IMR-90 (cell line): ENCODE data around the gene NPAS3. TPM values are rescaled to one million over a fixed set of nuclear protein-coding genes. Genes with fewer than 3 reads are reported as not detected.

Experiments used
- ATAC-seq: fragments of 200-7000 bp; cut with Tn5 transposase; 2 replicates; pipeline ENCODE4 v1.9.1; 2020; ENCODE audit warnings: low read depth, mild to moderate bottlenecking, moderate library complexity
- BruUV-seq: library from RNA; stranded (reverse); fragments of 400-500 nt; replicated peaks from 2 replicates; lab custom pipeline; 2021; lab: Mats Ljungman, UMichigan
- CTCF ChIA-PET: fragments of 300-600 bp; formaldehyde crosslinking; extraction: SDS; loops from one replicate; lab custom pipeline; 2021; ENCODE audit warnings: antibody characterized with exemption; lab: Yijun Ruan, JAX
- POLR2A ChIA-PET: fragments of 300-600 bp; sonication (Branson Sonifier 250); formaldehyde crosslinking; loops from one replicate; lab custom pipeline; 2022; ENCODE audit warnings: antibody characterized with exemption; ENCODE audit not compliant: unreplicated experiment; lab: Charles Lee
- DNase-seq: peaks from one replicate; pipeline ENCODE4 v3.0.0; 2013
- H2AFZ ChIP-seq: replicated peaks from 2 replicates; pipeline ENCODE3; 2013; ENCODE audit warnings: low read length, mild to moderate bottlenecking; ENCODE audit not compliant: poor library complexity
- H2AK5ac ChIP-seq: 2 replicates; pipeline ENCODE4 v1.6.1; 2013; ENCODE audit warnings: low read depth, low read length, inconsistent platforms
- H2AK9ac ChIP-seq: replicated peaks from 2 replicates; pipeline ENCODE3; 2013; ENCODE audit warnings: mild to moderate bottlenecking, low read depth, low read length, moderate library complexity; ENCODE audit not compliant: poor library complexity
- H2BK120ac ChIP-seq: 2 replicates; pipeline ENCODE4 v1.6.1; 2013; ENCODE audit warnings: low read depth, low read length, inconsistent platforms
- H2BK15ac ChIP-seq: 3 replicates; pipeline ENCODE4 v1.6.1; 2013; ENCODE audit warnings: low read depth, low read length, inconsistent platforms
- H2BK20ac ChIP-seq: 2 replicates; pipeline ENCODE4 v1.6.1; 2013; ENCODE audit warnings: low read depth, mild to moderate bottlenecking, inconsistent platforms, low read length, moderate library complexity
- H2BK5ac ChIP-seq: 2 replicates; pipeline ENCODE4 v1.6.1; 2013; ENCODE audit warnings: mild to moderate bottlenecking, low read depth, low read length, inconsistent platforms; ENCODE audit not compliant: poor library complexity, severe bottlenecking
- H3K14ac ChIP-seq: replicated peaks from 2 replicates; pipeline ENCODE4 v1.6.1; 2013; ENCODE audit warnings: low read depth, low read length, inconsistent platforms
- H3K18ac ChIP-seq: 2 replicates; pipeline ENCODE4 v1.6.1; 2013; ENCODE audit warnings: low read depth, low read length, control low read depth
- H3K23ac ChIP-seq: 2 replicates; pipeline ENCODE4 v1.6.1; 2013; ENCODE audit warnings: low read depth, low read length, inconsistent platforms
- H3K27ac ChIP-seq: 2 replicates; pipeline ENCODE4 v1.5.1; 2013; ENCODE audit warnings: mild to moderate bottlenecking, control low read depth, low read length; ENCODE audit not compliant: insufficient read depth
- H3K27me3 ChIP-seq: 2 replicates; pipeline ENCODE4 v1.6.1; 2013; ENCODE audit warnings: low read length; ENCODE audit not compliant: control insufficient read depth, insufficient read depth
- H3K36me3 ChIP-seq: 2 replicates; pipeline ENCODE4 v1.6.1; 2013; ENCODE audit warnings: low read length, mixed read lengths; ENCODE audit not compliant: control insufficient read depth, insufficient read depth
- H3K4ac ChIP-seq: 2 replicates; pipeline ENCODE4 v1.6.1; 2013; ENCODE audit warnings: low read depth, low read length, inconsistent platforms
- H3K4me1 ChIP-seq: 2 replicates; pipeline ENCODE4 v1.6.1; 2013; ENCODE audit warnings: low read length, mixed read lengths; ENCODE audit not compliant: control insufficient read depth, insufficient read depth
- H3K4me2 ChIP-seq: 2 replicates; pipeline ENCODE4 v1.6.1; 2013; ENCODE audit warnings: low read depth, mild to moderate bottlenecking, control low read depth, low read length, moderate library complexity
- H3K4me3 ChIP-seq: 2 replicates; pipeline ENCODE4 v1.5.1; 2013; ENCODE audit warnings: low read depth, mild to moderate bottlenecking, control low read depth, low read length, moderate library complexity; ENCODE audit not compliant: insufficient read depth
- H3K56ac ChIP-seq: 2 replicates; pipeline ENCODE4 v1.6.1; 2013; ENCODE audit warnings: low read length, inconsistent platforms; ENCODE audit not compliant: insufficient read depth; ENCODE audit errors: extremely low read depth
- H3K79me1 ChIP-seq, 2 experiments: 2 replicates each; pipeline ENCODE4 v1.6.1; 2013; ENCODE audit warnings: low read length in 2 of 2, inconsistent platforms in 1 of 2, low read depth in 1 of 2
- H3K9ac ChIP-seq: 2 replicates; pipeline ENCODE4 v1.6.1; 2013; ENCODE audit warnings: low read depth, low read length, control low read depth
- H3K9me1 ChIP-seq: 2 replicates; pipeline ENCODE4 v1.6.1; 2013; ENCODE audit warnings: low read length, inconsistent platforms; ENCODE audit not compliant: insufficient read depth
- H3K9me3 ChIP-seq: 2 replicates; pipeline ENCODE4 v1.6.1; 2013; ENCODE audit warnings: low read length; ENCODE audit not compliant: control insufficient read depth, insufficient read depth
- H4K20me1 ChIP-seq: 2 replicates; pipeline ENCODE4 v1.6.1; 2013; ENCODE audit warnings: low read length, inconsistent platforms; ENCODE audit not compliant: insufficient read depth
- H4K5ac ChIP-seq: 2 replicates; pipeline ENCODE4 v1.6.1; 2013; ENCODE audit warnings: mild to moderate bottlenecking, low read depth, low read length, control low read depth
- H4K8ac ChIP-seq, 2 experiments: 2 replicates each; pipeline ENCODE4 v1.6.1; 2013; ENCODE audit warnings: low read depth in 2 of 2, low read length in 2 of 2, control low read depth in 1 of 2, inconsistent platforms in 1 of 2
- H4K91ac ChIP-seq: 2 replicates; pipeline ENCODE4 v1.6.1; 2013; ENCODE audit warnings: low read depth, low read length, inconsistent platforms; ENCODE audit not compliant: insufficient read depth
- BHLHE40 ChIP-seq: fragments of 150-350 bp; IDR thresholded peaks from 2 replicates; pipeline ENCODE4 v1.6.1; 2016; ENCODE audit warnings: mild to moderate bottlenecking, low read depth, low read length
- CEBPB ChIP-seq: IDR thresholded peaks from 2 replicates; pipeline ENCODE4 v1.6.1; 2012; ENCODE audit warnings: low read depth, low read length, improper control_type of control experiment
- CHD1 ChIP-seq: IDR thresholded peaks from 2 replicates; pipeline ENCODE4 v1.6.1; 2012; ENCODE audit warnings: low read depth, low read length, improper control_type of control experiment
- CTCF ChIP-seq: conservative IDR thresholded peaks from 2 replicates; pipeline ENCODE4 v1.5.1; 2012; ENCODE audit warnings: mild to moderate bottlenecking, low read depth, low read length, improper control_type of control experiment
- ELK1 ChIP-seq: fragments of 150-350 bp; IDR thresholded peaks from 2 replicates; pipeline ENCODE4 v1.6.1; 2016; ENCODE audit warnings: low read depth, mild to moderate bottlenecking, low read length, moderate library complexity, borderline replicate concordance
- FOS ChIP-seq: fragments of 150-350 bp; IDR thresholded peaks from 2 replicates; pipeline ENCODE4 v1.6.1; 2016; ENCODE audit warnings: low read depth, low read length
- MAFK ChIP-seq: IDR thresholded peaks from 2 replicates; pipeline ENCODE4 v1.6.1; 2012; ENCODE audit warnings: low read depth, low read length, improper control_type of control experiment
- MAZ ChIP-seq: IDR thresholded peaks from 2 replicates; pipeline ENCODE4 v1.6.1; 2012; ENCODE audit warnings: low read depth, mild to moderate bottlenecking, low read length, improper control_type of control experiment, moderate library complexity, borderline replicate concordance
- MXI1 ChIP-seq: IDR thresholded peaks from 2 replicates; pipeline ENCODE4 v1.6.1; 2012; ENCODE audit warnings: low read depth, mild to moderate bottlenecking, low read length, moderate library complexity, borderline replicate concordance
- NFE2L2 ChIP-seq: fragments of 150-350 bp; IDR thresholded peaks from 2 replicates; pipeline ENCODE4 v1.6.1; 2016; ENCODE audit warnings: low read depth, mild to moderate bottlenecking, low read length
- POLR2A ChIP-seq: IDR thresholded peaks from 2 replicates; pipeline ENCODE4 v1.6.1; 2012; ENCODE audit warnings: mild to moderate bottlenecking, low read depth, low read length
- RAD21 ChIP-seq: IDR thresholded peaks from 2 replicates; pipeline ENCODE4 v1.6.1; 2012; ENCODE audit warnings: low read length, improper control_type of control experiment
- RCOR1 ChIP-seq: IDR thresholded peaks from 2 replicates; pipeline ENCODE4 v1.6.1; 2012; ENCODE audit warnings: mild to moderate bottlenecking, low read length, improper control_type of control experiment; ENCODE audit not compliant: insufficient replicate concordance
- RFX5 ChIP-seq: IDR thresholded peaks from 2 replicates; pipeline ENCODE4 v1.8.0; 2012; ENCODE audit warnings: low read depth, mild to moderate bottlenecking, low read length, moderate library complexity
- SMC3 ChIP-seq: fragments of 150-350 bp; IDR thresholded peaks from 2 replicates; pipeline ENCODE4 v1.6.1; 2016; ENCODE audit warnings: low read depth, mild to moderate bottlenecking, antibody characterized with exemption, low read length, moderate library complexity
- USF2 ChIP-seq: fragments of 150-350 bp; IDR thresholded peaks from 2 replicates; pipeline ENCODE4 v1.6.1; 2017; ENCODE audit warnings: mild to moderate bottlenecking, antibody characterized with exemption, low read length, low read depth
- WGBS, 2 experiments: methylation state at CpG; one replicate each; pipeline versions ENCODE4 v1.1.5 to v1.1.7; 2013; ENCODE audit warnings: missing lambda C conversion rate in 2 of 2; ENCODE audit not compliant: insufficient read length in 1 of 2; ENCODE audit errors: extremely low coverage in 2 of 2; 5-methylcytosine and 5-hydroxymethylcytosine counted together
- dilution Hi-C: fragments of 300-500 bp; cut with HindIII; formaldehyde crosslinking; loops from one replicate; pipeline ENCODE4 v1.14.3; 2018; ENCODE audit warnings: low sequenced_read_pairs; ENCODE audit not compliant: unreplicated experiment
- in situ Hi-C: fragments of 300-500 bp; cut with MboI; formaldehyde crosslinking; loops from 3 replicates; pipeline ENCODE4 v1.14.3; 2019; ENCODE audit warnings: low sequenced_read_pairs, inconsistent platforms, mixed read lengths
- intact Hi-C: fragments of 100-400 bp; cut with micrococcal nuclease; formaldehyde crosslinking; loops from 2 replicates; pipeline ENCODE4 v1.10.0; 2022
- polyA plus RNA-seq, 3 experiments: library from polyadenylated mRNA; depleted of rRNA; stranded (reverse); fragments of >200 nt; gene quantifications; 2 replicates each; pipeline ENCODE4 v1.2.3, GENCODE V29; 2012; ENCODE audit warnings: low replicate concordance in 1 of 3
- total RNA-seq: library from RNA; depleted of rRNA; stranded (reverse); fragments of >200 nt; gene quantifications from 2 replicates; pipeline ENCODE4 v1.2.3, GENCODE V29; 2012

The NPAS3 gene
- total and polyA plus RNA-seq, 2 of the 4 experiments (the other 2 are of a cell fraction), result not detected

- Histone ChIP-seq H4K91ac (no peak overlapping the region), H2BK5ac (no peak overlapping the region), H2BK15ac (no peak overlapping the region), H2AK9ac (no peak overlapping the region), H3K9me3 (no peaks in the 10 kb centered on the region), H4K20me1 (no peaks in the 10 kb centered on the region), H3K27ac (no peak overlapping the region), H3K9me1 (no peaks in the 10 kb centered on the region), H3K79me1 (no peaks in the 10 kb centered on the region), H4K5ac (no peak overlapping the region), H3K36me3 (no peaks in the 10 kb centered on the region), H3K4me3 (no peak overlapping the region), H3K23ac (no peak overlapping the region), H2AK5ac (no peak overlapping the region), H2AFZ (no peak overlapping the region), H3K18ac (no peak overlapping the region), H2BK20ac (no peak overlapping the region), H3K4me2 (no peak overlapping the region), H3K9ac (no peak overlapping the region), H3K27me3 (no peaks in the 10 kb centered on the region), H3K56ac (no peak overlapping the region), H3K4me1 (no peaks in the 10 kb centered on the region), H4K8ac (no peak overlapping the region), H2BK120ac (no peak overlapping the region), H3K4ac (no peak overlapping the region), H3K14ac (no peak overlapping the region)
- no peak for ATAC-seq
- intact Hi-C loops (no loop called here), dilution Hi-C loops (no loop called here), in situ Hi-C loops (no loop called here)
- BruUV-seq, result no TSS peak
- ChIA-PET CTCF (no interaction called here), POLR2A (no interaction called here)
- TF ChIP-seq SMC3 (no peak), CHD1 (no peak), BHLHE40 (no peak), MAFK (no peak), NFE2L2 (no peak), CEBPB (no peak), RAD21 (no peak), CTCF (no peak), RCOR1 (no peak), POLR2A (no peak), MAZ (no peak), RFX5 (no peak), ELK1 (no peak), USF2 (no peak), FOS (no peak), MXI1 (no peak)
- WGBS, 2 experiments, result no CpG with 5 or more reads among the region's 2 CpGs
- no peak for DNase-seq
Observed at GRCh38 chr14:33809396-33809981, 870.8 kb downstream of the NPAS3 start.
